Stimulated activated CD4-positive, alpha-beta T cell treated with anti-CD3 and anti-CD28 coated beads, TNF-alpha, amount 100 ng/mL, for 4 hours (primary cell): ENCODE measurements around the gene STAB1.

ENCODE experiments used
- DNase-seq, 3 experiments: peaks; one replicate each; pipeline ENCODE4 v3.0.0-alpha.2; 2020; ENCODE audit warnings: low read depth in 3 of 3

The STAB1 gene

DNA sequence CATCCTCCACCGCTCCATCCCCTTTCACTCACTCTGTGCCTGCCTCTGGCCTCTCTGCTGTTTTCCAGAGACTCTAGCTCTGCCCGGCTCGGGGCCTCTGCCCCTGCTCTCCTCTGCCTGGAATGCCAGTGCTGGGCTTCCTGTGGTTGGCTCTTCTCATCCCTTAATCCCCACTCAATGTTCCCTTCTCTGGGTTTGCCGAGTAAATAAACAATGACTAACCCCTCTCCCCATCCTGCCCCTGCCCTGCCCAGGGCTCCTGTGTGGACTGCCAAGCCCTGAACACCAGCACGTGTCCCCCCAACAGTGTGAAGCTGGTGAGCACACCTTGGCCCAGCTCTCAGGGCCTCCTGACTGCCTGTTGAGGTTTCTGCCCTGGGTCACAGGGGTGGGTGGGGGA lies 12.2 kb downstream of the STAB1 start:
- no peak for DNase-seq

DNA sequence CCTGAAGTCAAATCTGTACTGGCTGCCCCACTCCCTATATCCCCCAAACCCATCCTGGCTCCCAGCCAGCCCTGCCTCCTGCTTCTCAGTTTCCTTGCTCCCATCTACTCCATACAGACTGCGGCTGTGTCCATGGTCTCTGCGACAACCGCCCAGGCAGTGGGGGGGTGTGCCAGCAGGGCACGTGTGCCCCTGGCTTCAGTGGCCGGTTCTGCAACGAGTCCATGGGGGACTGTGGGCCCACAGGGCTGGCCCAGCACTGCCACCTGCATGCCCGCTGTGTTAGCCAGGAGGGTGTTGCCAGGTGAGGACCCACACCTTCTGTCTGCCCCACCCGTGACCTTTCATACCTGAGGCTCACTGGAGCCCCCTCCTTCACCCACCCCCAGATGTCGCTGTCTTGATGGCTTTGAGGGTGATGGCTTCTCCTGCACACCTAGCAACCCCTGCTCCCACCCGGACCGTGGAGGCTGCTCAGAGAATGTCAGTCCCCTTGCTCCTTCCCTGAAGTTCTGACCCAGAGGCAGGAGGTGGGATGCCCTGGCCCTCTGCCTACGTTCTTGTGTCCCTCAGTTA lies 14.7 kb downstream of the STAB1 start:
- DNase-seq = no peak

DNA sequence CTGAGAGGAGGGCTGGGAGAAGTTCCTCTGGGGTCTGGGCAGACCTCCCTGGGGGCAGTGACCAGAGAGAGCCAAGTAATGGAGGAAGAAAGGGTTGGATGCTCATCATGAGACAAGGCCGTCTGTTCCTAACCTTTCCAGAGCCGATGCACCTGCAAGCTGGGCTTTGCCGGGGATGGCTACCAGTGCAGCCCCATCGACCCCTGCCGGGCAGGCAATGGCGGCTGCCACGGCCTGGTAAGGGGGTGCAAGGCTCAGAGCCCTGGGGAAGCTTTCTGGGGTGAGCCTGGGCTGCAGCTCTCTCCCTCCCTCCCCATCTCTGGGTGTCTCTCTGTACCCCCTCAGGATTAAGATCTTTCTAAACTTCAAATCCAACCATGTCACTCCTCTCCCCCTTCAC lies 16.4 kb downstream of the STAB1 start:
- DNase-seq = no peak

DNA sequence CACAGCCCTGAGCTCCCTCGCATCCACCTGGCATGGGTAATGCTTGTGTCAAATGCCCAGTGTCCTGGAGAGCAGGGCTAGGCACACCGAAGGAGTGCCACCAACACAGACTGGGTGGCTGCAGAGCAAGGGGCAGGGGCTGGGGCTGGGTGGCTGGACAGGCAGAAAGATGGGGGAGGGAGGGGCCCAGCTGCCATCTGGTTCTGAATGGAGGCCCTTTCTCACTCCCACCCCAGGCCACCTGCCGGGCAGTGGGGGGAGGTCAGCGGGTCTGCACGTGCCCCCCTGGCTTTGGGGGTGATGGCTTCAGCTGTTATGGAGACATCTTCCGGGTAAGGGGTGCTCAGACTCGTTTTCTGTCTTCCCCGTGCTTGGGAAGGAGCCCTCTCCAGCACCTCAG lies 17.0 kb downstream of the STAB1 start:
- DNase-seq = no peak

DNA sequence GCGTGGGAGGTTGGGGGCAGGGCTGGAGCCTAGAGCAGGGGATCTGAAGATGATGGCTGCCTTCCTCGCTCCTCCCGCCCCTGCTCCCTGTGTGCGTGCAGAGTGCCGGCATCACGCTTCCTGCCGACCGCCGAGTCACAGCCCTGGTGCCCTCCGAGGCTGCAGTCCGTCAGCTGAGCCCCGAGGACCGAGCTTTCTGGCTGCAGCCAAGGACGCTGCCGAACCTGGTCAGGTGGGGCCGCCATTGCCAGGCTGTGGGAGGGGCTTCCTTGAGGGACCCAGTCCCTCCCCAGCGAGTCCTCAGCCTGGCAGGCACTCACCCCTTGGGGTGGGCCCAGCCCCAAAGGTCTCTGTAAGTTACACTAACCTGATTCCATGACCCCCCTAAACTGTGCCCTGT lies 17.6 kb downstream of the STAB1 start:
- no peak for DNase-seq

DNA sequence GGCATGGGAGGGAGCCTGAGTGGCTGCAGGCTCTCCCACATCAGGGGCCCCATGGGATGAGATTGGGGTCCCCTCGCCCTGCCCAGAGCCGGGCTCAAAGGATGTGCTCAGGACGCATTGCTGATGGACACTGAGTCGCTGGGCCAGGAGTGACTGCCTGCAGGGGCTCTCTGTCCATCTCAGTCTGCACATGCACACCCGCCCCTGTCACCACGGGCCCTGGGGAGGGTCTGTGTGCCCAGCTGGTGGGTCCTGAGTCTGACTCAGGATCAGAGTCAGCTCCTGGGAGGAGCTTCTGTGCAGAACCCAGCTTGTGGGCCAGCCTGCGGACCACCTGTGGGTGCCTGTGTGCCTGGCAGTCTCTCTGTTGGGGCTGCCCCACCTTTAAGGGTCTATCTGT lies 18.1 kb downstream of the STAB1 start:
- DNase-seq = no peak

DNA sequence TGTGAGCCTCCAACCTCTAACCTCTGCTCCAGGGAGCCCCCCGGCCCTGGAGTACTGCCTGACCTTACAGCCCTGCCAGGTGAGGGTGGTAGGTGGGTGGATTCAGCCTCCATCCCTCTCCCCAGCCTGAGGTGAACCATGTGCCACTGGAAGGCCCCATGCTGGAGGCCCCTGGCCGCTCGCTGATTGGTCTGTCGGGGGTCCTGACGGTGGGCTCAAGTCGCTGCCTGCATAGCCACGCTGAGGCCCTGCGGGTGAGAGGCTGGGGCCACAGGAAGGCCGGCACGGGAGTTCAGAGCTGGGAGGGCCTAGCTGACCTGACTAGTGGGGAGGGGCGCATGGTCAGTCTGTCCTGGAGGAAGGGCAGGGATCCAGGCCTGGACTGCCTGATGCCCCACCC lies 19.4 kb downstream of the STAB1 start:
- DNase-seq = no peak

DNA sequence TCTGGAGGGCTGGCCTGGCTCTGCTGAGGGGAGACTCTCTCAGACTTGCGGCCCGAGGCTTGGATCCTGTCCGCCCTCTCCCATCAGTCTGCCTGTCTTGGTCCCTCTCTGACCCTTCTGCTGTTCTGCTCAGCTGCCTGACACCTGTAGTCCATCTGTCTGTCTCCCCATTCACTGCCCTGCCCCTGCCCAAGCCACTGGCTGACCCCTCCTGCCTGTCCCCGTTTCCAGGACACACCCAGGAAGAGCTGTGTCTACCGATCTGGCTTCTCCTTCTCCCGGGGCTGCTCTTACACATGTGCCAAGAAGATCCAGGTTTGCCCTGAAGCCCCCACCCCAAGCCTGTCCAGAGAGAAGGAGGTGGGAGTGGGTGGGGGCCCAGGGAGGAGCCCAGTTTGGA lies 20.1 kb downstream of the STAB1 start:
- no peak for DNase-seq

DNA sequence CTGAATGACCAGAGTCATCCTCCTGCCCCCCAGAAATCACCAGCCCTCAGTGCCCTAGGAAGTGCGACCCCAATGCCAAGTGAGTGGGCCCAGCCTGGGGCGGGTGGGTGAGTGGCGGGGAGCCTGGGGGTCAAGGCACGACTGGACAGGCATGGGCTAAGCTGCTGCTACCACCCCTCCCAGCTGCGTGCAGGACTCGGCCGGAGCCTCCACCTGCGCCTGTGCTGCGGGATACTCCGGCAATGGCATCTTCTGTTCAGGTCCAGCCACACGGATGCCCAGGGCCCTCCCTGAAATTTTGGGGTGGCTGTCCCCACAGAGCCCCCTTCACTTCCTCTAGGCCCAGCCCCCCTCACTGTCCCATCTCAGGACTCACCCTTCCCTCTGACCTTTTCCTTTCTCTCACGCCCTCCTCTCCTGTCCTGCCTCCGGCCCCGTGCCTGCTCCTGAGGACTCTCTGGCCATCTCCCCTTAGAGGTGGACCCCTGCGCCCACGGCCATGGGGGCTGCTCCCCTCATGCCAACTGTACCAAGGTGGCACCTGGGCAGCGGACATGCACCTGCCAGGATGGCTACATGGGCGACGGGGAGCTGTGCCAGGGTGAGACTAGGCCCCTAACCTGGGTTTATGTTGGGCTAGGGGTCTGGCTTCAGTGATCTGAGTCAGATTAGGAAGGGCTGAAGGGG lies 21.5 kb downstream of the STAB1 start:
- DNase-seq = no peak

DNA sequence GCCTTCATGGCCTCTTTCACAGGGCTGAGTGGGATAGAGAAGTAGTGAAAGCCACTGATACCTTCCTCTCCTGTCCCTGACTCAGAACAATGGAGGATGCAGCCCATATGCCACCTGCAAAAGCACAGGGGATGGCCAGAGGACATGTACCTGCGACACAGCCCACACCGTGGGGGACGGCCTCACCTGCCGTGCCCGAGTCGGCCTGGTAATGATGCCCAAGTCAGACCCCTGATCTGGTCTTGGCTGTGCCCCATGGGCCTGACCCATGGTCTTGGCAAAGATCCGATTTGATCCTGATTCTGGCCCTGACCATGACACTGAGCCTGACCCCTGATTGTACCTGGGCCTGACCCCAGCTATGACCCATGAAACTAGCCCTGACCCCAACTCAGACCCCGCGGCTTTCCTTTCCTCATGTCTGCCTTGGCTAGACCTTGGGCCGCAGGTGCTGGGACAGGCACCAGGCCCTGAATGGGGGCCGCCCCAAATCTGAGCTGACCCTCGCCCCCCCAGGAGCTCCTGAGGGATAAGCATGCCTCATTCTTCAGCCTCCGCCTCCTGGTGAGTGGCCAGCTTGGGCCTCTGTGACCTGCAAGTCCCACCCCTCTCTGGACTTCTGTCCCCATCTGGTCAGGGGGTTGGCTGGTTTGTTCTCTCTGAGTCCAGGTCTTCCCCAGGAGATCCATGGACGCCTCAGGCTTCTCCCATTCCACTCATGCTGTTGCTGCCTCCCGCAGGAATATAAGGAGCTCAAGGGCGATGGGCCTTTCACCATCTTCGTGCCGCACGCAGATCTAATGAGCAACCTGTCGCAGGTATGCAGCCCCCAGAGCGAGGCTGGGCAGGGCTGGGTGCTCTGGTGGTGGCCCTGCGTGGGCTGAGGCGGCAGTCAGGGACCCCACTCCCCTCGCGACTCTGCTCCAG lies 22.9 kb downstream of the STAB1 start:
- no peak for DNase-seq

DNA sequence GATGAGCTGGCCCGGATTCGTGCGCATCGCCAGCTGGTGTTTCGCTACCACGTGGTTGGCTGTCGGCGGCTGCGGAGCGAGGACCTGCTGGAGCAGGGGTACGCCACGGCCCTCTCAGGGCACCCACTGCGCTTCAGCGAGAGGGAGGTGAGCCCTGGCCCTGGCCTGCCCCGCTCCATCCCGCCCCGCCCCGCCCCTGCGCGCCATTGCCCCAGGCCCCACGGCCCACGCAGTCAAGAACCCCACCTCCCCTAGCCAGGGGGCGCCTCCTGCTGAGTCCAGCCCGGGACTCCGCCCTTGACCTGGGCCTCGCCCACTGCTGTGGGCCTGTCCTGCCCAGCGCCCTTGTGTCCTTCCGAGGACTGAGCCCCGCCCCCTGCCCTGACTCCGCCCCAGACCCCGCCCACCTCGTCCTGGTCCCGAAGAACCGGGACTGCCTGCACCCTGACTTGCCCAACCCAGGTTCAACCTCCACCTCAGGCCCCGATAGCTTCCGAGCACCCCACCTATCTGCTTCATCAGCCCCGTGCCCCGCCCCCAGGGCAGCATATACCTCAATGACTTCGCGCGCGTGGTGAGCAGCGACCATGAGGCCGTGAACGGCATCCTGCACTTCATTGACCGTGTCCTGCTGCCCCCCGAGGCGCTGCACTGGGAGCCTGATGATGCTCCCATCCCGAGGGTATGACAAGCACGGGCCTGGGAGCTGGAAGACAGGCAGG lies 23.7 kb downstream of the STAB1 start:
- DNase-seq = no peak

DNA sequence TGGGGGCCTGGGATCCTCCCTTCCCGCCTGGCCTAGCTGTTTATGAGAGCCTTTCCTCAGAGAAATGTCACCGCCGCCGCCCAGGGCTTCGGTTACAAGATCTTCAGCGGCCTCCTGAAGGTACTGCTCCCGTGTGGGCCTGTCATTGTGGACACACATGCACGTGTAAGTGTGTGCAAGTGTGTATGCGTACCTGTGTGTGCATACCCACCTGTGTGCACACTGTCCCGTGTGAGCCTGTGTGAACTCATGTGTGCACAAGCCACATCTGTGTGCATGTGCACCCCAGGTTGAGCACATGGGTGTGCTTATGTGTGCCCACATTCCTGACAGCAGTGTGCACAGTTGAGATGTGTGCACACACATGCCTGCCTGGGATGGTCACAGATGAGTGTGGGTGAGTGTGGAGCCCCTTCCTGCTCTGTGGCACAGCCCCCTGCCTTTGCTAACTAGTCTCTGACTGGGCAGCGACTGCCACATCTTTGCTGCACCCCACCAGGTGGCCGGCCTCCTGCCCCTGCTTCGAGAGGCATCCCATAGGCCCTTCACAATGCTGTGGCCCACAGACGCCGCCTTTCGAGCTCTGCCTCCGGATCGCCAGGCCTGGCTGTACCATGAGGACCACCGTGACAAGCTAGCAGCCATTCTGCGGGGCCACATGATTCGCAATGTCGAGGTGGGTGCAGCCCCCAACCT lies 24.5 kb downstream of the STAB1 start:
- DNase-seq = no peak

DNA sequence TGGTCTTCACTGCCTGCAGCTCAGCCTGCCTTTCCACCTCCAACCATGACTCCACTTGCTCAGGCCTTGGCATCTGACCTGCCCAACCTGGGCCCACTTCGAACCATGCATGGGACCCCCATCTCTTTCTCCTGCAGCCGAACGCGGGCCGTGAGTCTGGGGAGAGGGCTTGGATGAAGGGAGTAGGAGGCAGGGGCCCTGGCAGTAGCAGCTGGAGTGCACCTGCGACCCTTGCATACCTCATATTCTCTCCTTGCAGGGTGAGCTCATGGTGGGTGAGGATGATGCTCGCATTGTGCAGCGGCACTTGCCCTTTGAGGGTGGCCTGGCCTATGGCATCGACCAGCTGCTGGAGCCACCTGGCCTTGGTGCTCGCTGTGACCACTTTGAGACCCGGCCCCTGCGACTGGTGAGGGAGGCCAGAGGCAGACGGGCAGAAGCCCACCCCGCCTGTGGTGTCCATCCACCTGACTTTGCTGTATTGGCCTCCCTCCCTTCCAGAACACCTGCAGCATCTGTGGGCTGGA lies 25.1 kb downstream of the STAB1 start:
- DNase-seq = no peak

DNA sequence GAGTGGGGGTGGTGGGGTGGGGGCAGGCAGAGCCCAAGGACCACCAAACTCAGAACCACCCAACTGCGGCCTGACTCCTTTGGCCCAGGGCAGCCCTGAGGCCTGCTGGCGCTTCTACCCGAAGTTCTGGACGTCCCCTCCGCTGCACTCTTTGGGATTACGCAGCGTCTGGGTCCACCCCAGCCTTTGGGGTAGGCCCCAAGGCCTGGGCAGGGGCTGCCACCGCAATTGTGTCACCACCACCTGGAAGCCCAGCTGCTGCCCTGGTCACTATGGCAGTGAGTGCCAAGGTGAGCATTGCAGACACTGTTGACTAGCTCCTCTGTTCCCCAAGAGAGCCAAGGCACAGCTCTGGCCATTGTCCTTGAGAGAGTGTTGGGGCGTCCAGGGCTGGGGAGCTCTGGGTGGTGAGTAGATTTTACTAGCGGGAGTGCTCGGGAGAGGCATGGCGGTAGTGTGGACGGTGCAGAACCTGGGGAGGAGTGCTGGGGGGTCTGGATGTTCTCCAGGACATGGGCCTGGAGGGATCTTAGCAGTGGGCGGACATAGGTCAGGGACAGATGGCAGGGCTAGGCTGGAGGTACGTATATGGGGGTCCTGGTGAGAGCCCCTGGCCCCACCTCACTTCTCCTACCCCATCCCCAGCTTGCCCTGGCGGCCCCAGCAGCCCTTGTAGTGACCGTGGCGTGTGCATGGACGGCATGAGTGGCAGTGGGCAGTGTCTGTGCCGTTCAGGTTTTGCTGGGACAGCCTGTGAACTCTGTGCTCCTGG lies 25.8 kb downstream of the STAB1 start:
- no peak for DNase-seq

DNA sequence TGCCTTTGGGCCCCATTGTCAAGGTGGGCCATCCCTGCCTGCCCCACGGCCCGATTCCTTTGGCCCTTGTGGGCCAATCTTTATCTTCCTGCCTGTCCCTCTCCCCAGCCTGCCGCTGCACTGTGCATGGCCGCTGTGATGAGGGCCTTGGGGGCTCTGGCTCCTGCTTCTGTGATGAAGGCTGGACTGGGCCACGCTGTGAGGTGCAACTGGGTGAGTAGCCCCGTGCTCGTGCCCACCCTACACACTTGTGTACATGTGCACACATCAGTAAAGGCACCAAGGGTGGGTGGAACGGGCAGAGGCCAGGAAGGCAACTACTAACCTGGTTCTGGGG lies 26.3 kb downstream of the STAB1 start:
- DNase-seq = no peak

DNA sequence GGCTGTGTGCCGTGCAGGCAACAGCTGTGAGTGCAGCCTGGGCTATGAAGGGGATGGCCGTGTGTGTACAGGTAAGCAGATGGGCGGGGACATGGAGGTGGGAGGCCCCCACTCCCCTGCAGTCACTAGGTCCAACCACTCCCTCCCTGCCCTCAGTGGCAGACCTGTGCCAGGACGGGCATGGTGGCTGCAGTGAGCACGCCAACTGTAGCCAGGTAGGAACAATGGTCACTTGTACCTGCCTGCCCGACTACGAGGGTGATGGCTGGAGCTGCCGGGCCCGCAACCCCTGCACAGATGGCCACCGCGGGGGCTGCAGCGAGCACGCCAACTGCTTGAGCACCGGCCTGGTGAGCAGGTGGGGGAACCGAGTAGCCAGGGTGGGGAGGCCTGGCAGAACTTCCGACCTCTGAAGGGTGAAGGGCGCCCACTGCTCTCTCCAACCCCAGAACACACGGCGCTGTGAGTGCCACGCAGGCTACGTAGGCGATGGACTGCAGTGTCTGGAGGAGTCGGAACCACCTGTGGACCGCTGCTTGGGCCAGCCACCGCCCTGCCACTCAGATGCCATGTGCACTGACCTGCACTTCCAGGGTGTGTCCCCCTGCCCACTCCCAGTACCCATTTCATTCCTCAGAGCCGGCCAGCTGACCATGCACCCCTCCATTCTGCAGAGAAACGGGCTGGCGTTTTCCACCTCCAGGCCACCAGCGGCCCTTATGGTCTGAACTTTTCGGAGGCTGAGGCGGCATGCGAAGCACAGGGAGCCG lies 26.9 kb downstream of the STAB1 start:
- no peak for DNase-seq

DNA sequence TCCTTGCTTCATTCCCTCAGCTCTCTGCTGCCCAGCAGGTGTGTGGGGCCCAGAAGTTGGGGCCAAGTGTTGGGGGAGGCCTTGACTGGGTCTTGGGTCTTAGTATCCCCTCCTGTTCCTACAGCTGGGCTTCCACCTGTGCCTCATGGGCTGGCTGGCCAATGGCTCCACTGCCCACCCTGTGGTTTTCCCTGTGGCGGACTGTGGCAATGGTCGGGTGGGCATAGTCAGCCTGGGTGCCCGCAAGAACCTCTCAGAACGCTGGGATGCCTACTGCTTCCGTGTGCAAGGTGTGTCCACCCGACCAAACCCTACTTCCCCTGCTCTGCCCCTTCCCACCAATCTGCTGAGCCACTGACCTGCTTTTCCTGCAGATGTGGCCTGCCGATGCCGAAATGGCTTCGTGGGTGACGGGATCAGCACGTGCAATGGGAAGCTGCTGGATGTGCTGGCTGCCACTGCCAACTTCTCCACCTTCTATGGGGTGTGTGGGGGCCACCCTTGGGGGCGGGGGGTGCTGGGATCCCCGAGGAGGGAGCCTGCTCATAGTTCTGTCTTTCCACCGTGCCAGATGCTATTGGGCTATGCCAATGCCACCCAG lies 27.6 kb downstream of the STAB1 start:
- no peak for DNase-seq

DNA sequence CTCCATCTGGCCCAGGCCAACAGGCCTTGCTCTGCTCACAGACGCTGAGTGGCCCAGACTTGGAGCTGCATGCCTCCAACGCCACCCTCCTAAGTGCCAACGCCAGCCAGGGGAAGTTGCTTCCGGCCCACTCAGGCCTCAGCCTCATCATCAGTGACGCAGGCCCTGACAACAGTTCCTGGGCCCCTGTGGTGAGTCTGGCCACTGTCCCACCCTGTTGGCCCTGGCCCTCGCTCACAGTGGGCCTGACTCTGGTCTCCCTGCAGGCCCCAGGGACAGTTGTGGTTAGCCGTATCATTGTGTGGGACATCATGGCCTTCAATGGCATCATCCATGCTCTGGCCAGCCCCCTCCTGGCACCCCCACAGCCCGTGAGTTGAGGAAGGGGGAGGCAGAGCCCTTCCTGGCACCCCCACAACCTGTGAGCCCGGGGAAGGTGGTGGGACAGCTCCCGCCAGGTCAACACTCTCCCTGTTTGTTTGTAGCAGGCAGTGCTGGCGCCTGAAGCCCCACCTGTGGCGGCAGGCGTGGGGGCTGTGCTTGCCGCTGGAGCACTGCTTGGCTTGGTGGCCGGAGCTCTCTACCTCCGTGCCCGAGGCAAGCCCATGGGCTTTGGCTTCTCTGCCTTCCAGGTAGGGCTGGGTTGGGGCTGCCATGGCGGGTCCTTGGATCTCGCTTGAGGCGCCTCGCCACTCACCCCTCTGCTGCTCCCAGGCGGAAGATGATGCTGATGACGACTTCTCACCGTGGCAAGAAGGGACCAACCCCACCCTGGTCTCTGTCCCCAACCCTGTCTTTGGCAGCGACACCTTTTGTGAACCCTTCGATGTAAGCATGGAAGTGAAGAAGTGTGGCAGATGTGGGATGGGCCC lies 28.5 kb downstream of the STAB1 start:
- no peak for DNase-seq
